HG02678 (cell line): Measurements from ENCODE around the gene ZEB2.

Source experiments
- ATAC-seq: cut with Tn5 transposase; IDR thresholded peaks from one replicate; pipeline ENCODE4 v1.9.1; 2021; ENCODE audit warnings: mild to moderate bottlenecking, moderate library complexity; ENCODE audit not compliant: unreplicated experiment

The ZEB2 gene

GRCh38 chr2:144519934-144520731, at the start of gene ZEB2:
Gene ZEB2, minus strand, starts transcription at chr2:144520119. Its CDS starts 2,769 bp downstream, at chr2:144517350.
- ATAC-seq = no peak

DNA sequence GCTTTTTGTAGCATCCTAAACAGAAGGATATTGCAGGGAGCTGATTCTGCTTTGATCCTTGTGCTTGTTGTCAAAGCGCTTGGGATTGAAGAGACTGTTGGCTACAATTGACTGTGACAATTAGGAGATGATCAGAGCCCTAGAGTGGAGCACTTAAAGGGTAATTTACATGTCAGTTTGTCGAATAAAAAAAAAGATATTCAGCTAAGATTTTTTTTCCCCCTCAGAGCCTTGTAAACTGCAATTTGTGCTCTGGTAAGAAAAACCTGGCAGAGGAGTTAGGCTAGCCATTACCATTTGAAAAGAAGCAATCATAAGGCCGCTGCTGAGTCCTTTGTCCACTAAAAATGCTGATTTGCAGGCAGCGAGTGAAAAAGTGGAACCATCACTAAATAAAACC, 47.8 kb upstream of the ZEB2 start:
- no peak for ATAC-seq

DNA sequence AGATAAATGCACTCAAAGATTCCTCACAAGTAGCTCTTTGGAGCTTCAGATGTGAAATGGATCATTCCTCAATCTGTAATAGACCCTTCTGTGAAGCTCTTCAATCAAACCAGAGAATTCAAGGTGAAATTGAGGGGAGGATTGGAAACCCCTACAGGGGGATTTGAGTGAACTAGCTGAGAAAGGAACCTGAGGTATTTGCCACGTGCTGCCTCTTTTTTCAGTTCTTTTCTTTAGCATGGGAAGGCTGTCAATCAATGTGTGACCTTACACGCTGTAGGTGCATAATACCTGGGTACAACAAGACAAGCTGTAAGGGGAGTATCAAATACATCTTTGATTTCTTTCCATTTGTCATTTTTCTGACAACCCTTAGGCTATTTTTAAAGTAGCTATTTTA, 46.5 kb upstream of the ZEB2 start:
- no peak for ATAC-seq

DNA sequence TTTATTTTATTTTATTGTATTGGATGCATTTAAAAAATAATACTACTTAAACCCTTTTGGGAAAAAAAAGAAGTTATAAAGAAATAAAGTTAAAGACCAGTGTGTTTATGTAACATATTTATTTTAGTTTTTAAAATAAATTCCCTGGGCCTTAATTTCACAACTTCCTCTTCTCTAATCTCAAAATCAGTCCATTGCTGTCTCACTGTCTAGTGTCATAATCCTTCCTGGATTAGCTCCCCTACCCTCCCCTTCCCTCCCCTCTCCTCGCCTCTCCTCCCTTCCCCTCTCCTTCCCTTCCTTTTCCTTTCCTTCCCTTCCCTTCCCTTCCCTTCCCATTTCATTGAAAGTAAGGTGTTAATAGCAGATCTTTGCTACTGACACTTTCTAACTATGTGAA, 40.3 kb upstream of the ZEB2 start:
- ATAC-seq = no peak

GRCh38 chr2:144559681-144560080, 39.8 kb upstream of the ZEB2 start:
- no peak for ATAC-seq

DNA sequence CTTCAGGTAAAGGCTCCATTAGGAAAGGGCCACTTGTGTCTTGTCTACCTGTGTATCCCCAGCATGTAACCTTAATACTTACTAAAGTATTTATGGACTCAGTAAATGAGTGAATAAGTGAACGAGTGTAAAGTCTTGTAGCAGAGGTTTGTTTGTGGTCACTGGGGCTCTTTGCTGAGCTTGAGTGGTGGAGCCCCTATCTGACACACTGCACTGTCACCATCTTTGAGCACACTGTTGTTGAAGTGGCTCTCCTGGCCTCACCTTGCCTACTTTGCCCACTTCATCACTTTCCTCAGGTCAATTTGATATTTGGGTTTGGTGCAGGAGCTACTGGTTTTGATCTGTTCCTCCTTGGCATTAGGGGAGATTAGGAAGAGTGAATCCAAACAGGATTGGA, 39.3 kb upstream of the ZEB2 start:
- no peak for ATAC-seq

DNA sequence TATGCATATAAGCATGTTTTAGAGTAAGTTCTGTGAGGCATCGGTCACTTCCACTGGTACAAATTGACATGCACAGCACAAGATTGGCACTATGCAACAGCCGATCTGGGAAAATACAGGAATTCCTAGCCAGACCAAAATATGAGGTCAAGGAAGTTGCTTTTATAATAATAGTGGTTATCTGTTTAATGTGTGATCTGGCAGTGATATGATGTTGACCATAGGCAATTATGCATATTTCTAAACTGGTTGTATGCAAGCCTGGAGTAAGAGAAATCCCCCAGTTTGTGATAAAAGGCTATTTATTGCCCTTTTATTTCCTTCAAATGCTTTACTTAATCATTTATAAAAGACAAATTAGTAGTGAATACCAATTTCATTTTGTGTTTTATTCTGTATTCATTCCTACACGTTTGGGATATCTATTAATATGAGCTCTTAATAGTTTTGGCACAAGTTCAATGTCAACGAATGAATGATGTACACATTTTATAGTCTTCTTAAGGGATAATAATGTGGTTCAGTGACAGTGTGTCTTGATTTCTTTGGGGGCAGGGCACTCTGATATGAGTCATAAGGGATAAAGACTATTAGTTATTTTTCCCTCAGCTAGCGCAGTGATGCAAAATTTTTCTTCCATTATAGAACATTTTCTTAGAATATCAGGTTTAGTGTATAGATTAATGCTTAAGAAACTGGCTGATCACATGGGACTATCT, 34.7 kb upstream of the ZEB2 start:
- ATAC-seq = no peak

- no peak for ATAC-seq
Measured at GRCh38 chr2:144553379-144553778, 33.5 kb upstream of the ZEB2 start.

GRCh38 chr2:144552821-144553220, 32.9 kb upstream of the ZEB2 start:
- no peak for ATAC-seq

GRCh38 chr2:144550911-144551310, 31.0 kb upstream of the ZEB2 start:
- ATAC-seq = no peak

DNA sequence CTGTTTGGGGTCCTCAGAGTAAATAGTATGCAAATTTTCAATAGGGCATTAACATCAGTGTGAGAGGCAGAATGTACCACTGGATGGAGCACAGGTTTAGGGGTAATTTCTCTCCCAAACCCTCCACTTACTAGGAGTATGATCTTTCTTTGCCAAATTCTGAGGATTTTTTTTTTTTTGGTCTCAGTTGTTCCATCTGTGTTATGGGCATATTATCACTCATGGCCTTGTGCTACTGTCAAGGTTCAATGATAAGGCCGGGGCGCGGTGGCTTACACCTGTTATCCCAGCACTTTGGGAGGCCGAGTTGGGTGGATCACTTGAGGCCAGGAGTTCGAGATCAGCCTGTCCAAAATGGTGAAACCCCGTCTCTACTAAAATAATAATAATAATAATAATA, 30.2 kb upstream of the ZEB2 start:
- ATAC-seq = no peak

GRCh38 chr2:144548532-144549191, 28.7 kb upstream of the ZEB2 start:
- ATAC-seq = peak; percentile 79

DNA sequence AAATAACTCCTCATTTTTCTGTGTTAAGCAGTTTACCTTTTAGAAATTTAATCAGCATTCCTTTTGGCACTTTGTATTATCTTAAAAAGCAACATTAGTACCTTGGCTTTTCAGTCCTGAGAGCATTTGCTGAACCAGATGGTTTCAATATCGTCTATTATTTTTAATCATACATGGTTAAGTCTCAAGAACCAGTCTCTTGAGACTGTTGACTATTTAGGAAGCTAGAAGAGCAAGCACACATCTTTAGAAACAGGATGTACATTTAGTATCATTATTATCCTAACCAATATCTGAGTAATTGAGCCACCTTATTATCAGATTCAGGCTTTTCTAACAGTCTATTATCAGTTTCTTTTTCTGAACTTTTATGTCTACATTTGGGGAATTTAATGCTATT, 28.2 kb upstream of the ZEB2 start:
- no peak for ATAC-seq

- ATAC-seq = no peak
Measured at GRCh38 chr2:144547494-144547893, 27.6 kb upstream of the ZEB2 start.

- ATAC-seq = no peak
Measured at GRCh38 chr2:144546933-144547332, 27.0 kb upstream of the ZEB2 start.

DNA sequence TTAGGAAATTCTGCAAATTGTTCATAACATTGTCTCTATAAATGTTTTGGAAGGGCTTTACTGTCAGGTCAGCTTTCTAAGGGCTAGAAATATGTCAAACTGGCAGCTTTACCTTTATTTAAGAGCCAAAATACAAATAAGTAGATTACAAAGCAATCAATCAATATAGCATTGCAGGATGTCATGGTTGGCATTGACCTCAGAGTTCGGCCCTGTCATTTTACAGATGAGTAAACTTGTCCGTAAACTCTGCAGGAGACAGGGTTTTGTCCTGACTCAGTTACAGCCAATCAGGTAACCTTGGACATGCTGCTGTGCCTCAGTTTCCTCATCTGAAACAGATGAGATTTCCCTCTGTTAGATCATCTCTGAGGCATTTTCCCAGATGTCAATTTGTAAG, 25.9 kb upstream of the ZEB2 start:
- no peak for ATAC-seq

DNA sequence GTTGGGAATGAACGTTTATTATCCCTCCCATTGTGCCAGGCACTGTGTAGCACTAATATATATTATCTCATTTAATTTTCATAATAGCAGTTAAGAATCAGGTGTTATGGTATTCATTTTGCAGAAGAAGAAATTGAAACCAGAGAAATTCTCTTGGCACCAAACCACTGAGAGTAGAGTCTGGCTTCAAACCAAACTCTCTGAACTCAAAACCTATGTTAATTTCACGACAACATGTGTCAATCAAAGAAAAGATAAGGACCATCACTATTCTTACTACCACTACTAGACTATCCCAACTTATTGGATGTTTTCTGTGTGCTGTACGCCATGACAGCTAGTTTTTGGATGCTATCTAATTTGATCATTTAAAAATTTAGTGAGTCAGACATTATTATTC, 24.1 kb upstream of the ZEB2 start:
- ATAC-seq = no peak

DNA sequence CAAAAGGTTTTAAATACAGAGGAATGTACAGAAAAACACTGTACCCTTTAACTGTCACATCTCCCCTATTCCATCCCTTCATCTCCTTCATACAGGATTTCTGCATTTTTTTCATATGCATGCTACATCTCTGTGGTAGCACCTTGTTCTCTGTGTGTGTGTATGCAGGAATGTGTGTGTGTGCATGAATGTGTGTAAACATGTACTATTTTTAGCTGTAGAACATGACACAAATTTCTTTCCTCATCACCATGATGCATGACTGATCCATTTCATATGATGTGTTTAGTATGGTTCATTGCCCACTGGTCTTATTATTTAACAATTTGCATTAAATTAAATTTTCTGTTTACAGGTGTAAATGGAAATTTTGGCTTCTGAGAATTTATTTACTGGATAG, 21.5 kb upstream of the ZEB2 start:
- no peak for ATAC-seq

GRCh38 chr2:144539289-144539782, 19.4 kb upstream of the ZEB2 start:
- ATAC-seq = no peak

GRCh38 chr2:144535300-144535699, 15.4 kb upstream of the ZEB2 start:
- no peak for ATAC-seq

DNA sequence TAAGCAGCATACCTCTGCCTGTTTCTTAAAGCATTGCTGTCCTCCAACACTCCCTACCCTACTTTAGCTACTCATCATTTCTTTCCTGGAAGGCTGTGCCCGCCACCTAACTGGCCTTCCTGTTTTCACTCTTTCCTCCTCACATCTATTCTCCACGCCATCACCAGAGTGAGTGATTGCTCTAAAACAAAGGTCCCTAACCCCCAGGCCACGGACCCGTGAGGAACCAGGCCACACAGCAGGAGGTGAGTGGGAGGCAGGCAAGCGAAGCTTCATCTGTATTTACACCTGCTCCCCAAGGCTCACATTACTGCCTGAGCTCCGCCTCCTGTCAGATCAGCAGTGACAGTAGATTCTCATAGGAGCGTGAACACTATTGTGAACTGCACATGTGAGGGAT, 13.3 kb upstream of the ZEB2 start:
- no peak for ATAC-seq

DNA sequence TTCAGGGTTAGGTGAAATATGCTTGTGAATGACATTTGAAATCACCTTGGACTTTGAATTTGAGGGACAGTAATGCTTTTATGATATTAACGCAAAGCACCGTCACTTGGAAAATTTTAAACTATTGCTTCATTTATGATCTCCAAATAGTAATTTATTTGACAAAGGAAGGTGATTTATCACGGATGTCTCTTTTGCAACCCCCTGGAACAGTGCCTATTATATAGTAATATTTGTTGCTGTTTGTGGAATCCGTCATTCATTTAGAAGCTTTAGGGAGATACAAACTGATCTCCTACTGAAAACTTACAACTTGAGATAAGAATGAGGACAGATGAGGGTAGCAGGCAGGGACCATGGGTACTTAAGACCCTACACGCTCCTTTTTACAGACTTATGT, 10.7 kb upstream of the ZEB2 start:
- ATAC-seq = no peak
